Body of pancreas (tissue), 4 donors: ENCODE data around the gene PLPPR3.

ENCODE experiments used
- POLR2A ChIP-seq, 3 donors: fragments of 450-650 bp; IDR thresholded peaks; one replicate each; pipeline ENCODE4 v1.6.1; 2016; ENCODE audit warnings: antibody characterized with exemption in 3 of 3, mild to moderate bottlenecking in 2 of 3
- TF ChIP-seq, protein P1 (sequence below), 7 experiments: fragments of 450-650 bp in 4 of 7; fragments of 200-600 bp in 3 of 7; sonication (generic) in 3 of 7; IDR thresholded peaks; one replicate each; pipeline ENCODE4 v1.5.1; 2016 to 2019; ENCODE audit warnings: antibody characterized with exemption in 7 of 7

DNA sequence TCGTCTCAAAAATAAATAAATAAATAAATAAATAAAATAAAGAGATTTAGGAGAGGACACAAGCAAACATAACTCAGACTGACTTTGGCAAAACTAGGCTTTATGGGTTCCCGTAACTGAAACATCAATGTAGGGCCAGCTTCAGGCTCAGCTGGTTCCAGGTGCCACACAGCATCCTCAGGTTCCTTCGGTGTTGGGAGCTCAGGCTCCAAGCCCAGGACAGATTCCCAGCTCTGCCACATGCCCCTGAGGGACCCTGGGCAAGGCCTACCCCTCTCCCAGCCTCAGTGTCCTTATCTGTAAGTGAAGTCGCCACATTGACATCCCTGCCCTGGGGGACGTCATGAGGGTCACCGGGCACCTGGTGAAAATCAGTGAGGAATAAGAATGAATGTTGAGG is 52.1 kb downstream of the PLPPR3 start:
- TF ChIP-seq, protein P1, sequence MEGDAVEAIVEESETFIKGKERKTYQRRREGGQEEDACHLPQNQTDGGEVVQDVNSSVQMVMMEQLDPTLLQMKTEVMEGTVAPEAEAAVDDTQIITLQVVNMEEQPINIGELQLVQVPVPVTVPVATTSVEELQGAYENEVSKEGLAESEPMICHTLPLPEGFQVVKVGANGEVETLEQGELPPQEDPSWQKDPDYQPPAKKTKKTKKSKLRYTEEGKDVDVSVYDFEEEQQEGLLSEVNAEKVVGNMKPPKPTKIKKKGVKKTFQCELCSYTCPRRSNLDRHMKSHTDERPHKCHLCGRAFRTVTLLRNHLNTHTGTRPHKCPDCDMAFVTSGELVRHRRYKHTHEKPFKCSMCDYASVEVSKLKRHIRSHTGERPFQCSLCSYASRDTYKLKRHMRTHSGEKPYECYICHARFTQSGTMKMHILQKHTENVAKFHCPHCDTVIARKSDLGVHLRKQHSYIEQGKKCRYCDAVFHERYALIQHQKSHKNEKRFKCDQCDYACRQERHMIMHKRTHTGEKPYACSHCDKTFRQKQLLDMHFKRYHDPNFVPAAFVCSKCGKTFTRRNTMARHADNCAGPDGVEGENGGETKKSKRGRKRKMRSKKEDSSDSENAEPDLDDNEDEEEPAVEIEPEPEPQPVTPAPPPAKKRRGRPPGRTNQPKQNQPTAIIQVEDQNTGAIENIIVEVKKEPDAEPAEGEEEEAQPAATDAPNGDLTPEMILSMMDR (IDR thresholded peaks at IDR 0.05), result no peak
- no peak for TF ChIP-seq POLR2A (IDR thresholded peaks at IDR 0.05)
